K562 (cell line): ENCODE results near the gene SEC16A. TPM values are rescaled to one million over a fixed set of nuclear protein-coding genes. Genes with fewer than 3 reads are reported as not detected.

Source experiments
- ATAC-seq: fragments of 200-7000 bp; cut with Tn5 transposase; 3 replicates; pipeline ENCODE4 v1.9.1; 2020; ENCODE audit warnings: moderate library complexity
- BruUV-seq: library from RNA; stranded (reverse); fragments of 400-500 nt; replicated peaks from 2 replicates; lab custom pipeline; 2021; lab: Mats Ljungman, UMichigan
- CTCF ChIA-PET: fragments of 300-600 bp; formaldehyde crosslinking; extraction: SDS; loops from one replicate; lab custom pipeline; 2021; ENCODE audit warnings: low intra/inter-chr PET ratio; lab: Yijun Ruan, JAX
- POLR2A ChIA-PET: fragments of 300-600, 350-650 bp; sonication (Branson Sonifier 250); formaldehyde crosslinking; extraction: SDS; loops from one replicate; lab custom pipeline; 2021; ENCODE audit warnings: antibody characterized with exemption, inconsistent platforms; lab: Yijun Ruan, JAX
- DNase-seq, 4 experiments: peaks; one replicate each; pipeline versions ENCODE4 v3.0.0 to v3.0.0-alpha.2; 2011 to 2018; ENCODE audit warnings: low spot score in 3 of 4, mixed read lengths in 3 of 4; ENCODE audit errors: extremely low read depth in 1 of 4
- FAIRE-seq: peaks from 2 replicates; lab custom pipeline; 2011; peaks lifted over from hg19 to GRCh38; lab: Jason Lieb, UNC
- H2AFZ ChIP-seq: 2 replicates; pipeline ENCODE4 v1.6.0; 2011; ENCODE audit warnings: low read depth, low read length, control low read depth, inconsistent platforms
- H3K27ac ChIP-seq: fragments of 200-600 bp; 3 replicates; pipeline ENCODE4 v1.8.0; 2011; ENCODE audit warnings: low read depth, mild to moderate bottlenecking, control low read depth, inconsistent platforms, low read length, moderate library complexity, mixed read lengths; ENCODE audit errors: extremely low read depth
- H3K27me3 ChIP-seq, 2 experiments: fragments of 300-600 bp in 1 of 2; 2 replicates in 1 of 2; 3 replicates in 1 of 2; pipeline versions ENCODE4 v1.6.0 to v1.8.0; 2011; ENCODE audit warnings: inconsistent platforms in 2 of 2, low read length in 2 of 2, mild to moderate bottlenecking in 1 of 2, mixed read lengths in 1 of 2, moderate library complexity in 1 of 2; ENCODE audit not compliant: control insufficient read depth in 2 of 2, insufficient read depth in 2 of 2
- H3K36me3 ChIP-seq: fragments of 300-600 bp; 3 replicates; pipeline ENCODE4 v1.8.0; 2011; ENCODE audit warnings: mild to moderate bottlenecking, low read length, inconsistent platforms; ENCODE audit not compliant: control insufficient read depth, insufficient read depth
- H3K4me1 ChIP-seq, 2 experiments: fragments of 200-600 bp in 1 of 2; replicated peaks in 1 of 2; 2 replicates in 1 of 2; 3 replicates in 1 of 2; pipeline versions ENCODE4 v1.5.1 to v1.8.0; 2011; ENCODE audit warnings: inconsistent platforms in 2 of 2, low read length in 2 of 2, mild to moderate bottlenecking in 1 of 2, mixed read lengths in 1 of 2, moderate library complexity in 1 of 2; ENCODE audit not compliant: control insufficient read depth in 2 of 2, insufficient read depth in 2 of 2
- H3K4me2 ChIP-seq: 2 replicates; pipeline ENCODE4 v1.6.1; 2011; ENCODE audit warnings: low read length, control low read depth, inconsistent platforms, mixed read lengths; ENCODE audit not compliant: insufficient read depth
- H3K4me3 ChIP-seq: fragments of 200-600 bp; sonication (generic), shearing (Covaris generic); 2 replicates; pipeline ENCODE4 v1.5.1; 2016; ENCODE audit warnings: control low read depth, inconsistent platforms
- H3K79me2 ChIP-seq: fragments of 200-600 bp; 3 replicates; pipeline ENCODE4 v1.8.0; 2011; ENCODE audit warnings: low read length, inconsistent platforms; ENCODE audit not compliant: control insufficient read depth, insufficient read depth
- H3K9ac ChIP-seq, 2 experiments: 2 replicates each; pipeline versions ENCODE4 v1.6.0 to v1.6.1; 2011; ENCODE audit warnings: low read depth in 2 of 2, low read length in 2 of 2, control low read depth in 1 of 2, inconsistent platforms in 1 of 2, mild to moderate bottlenecking in 1 of 2, mixed read lengths in 1 of 2; ENCODE audit not compliant: insufficient read depth in 1 of 2
- H3K9me1 ChIP-seq: one replicate; pipeline ENCODE4 v1.6.0; 2011; ENCODE audit warnings: inconsistent platforms, mild to moderate bottlenecking, low read length, moderate library complexity; ENCODE audit not compliant: control insufficient read depth, insufficient read depth
- H3K9me3 ChIP-seq: replicated peaks from 2 replicates; pipeline ENCODE4 v1.5.1; 2011; ENCODE audit warnings: low read depth, low read length, inconsistent platforms; ENCODE audit not compliant: control insufficient read depth, insufficient read depth
- H4K20me1 ChIP-seq: replicated peaks from 2 replicates; pipeline ENCODE4 v1.6.1; 2011; ENCODE audit warnings: low read length, inconsistent platforms, mixed read lengths; ENCODE audit not compliant: control insufficient read depth, insufficient read depth
- HBP1 ChIP-seq: fragments of 450-650 bp; formaldehyde crosslinking; IDR thresholded peaks from 2 replicates; pipeline ENCODE4 v1.4.0; 2022; ENCODE audit warnings: missing genetic modification characterization
- NR1H2 ChIP-seq: sonication (generic); formaldehyde crosslinking; IDR thresholded peaks from 2 replicates; pipeline ENCODE4 v1.4.0; 2020; ENCODE audit warnings: mild to moderate bottlenecking, missing genetic modification reagents
- USF2 ChIP-seq: sonication (generic); formaldehyde crosslinking; IDR thresholded peaks from 2 replicates; pipeline ENCODE4 v1.5.0; 2020; ENCODE audit warnings: missing genetic modification reagents
- ZNF609 ChIP-seq: sonication (generic); formaldehyde crosslinking; IDR thresholded peaks from 2 replicates; pipeline ENCODE4 v1.8.1; 2023; ENCODE audit warnings: missing genetic modification reagents, mild to moderate bottlenecking, borderline replicate concordance
- WGBS: fragments of 100-300 bp; shearing (Covaris generic); methylation state at CpG from one replicate; pipeline ENCODE4 v1.1.6; 2016; ENCODE audit warnings: low coverage, mixed read lengths; ENCODE audit not compliant: insufficient coverage; ENCODE audit errors: missing lambda C conversion rate; 5-methylcytosine and 5-hydroxymethylcytosine counted together
- in situ Hi-C: fragments of 300-500 bp; cut with MboI; formaldehyde crosslinking; loops from 4 replicates; pipeline ENCODE4 v1.15.0; 2018; ENCODE audit warnings: inconsistent platforms, mixed read lengths
- intact Hi-C: fragments of 100-400 bp; cut with micrococcal nuclease; formaldehyde crosslinking; loops from 2 replicates; pipeline ENCODE4 v1.14.2; 2022
- polyA plus RNA-seq, 8 experiments: library from polyadenylated mRNA; depleted of rRNA in 4 of 8; stranded (reverse) in 5 of 8; unstranded in 3 of 8; fragments of >200 nt; fragmentation: Nextera tagmentation in 2 of 8; fragmentation: Illumina TruSeq in 1 of 8; extraction: Ambion mirVana in 2 of 8; extraction: Trizol in 1 of 8; gene quantifications; 2 replicates each; pipeline versions ENCODE4 v1.2.1 to v1.2.3, GENCODE V29; 2011 to 2014; ENCODE audit warnings: inconsistent platforms in 1 of 8, missing spikeins in 1 of 8
- total RNA-seq, 7 experiments: library from RNA; depleted of rRNA in 6 of 7; stranded (reverse); fragments of >200 nt in 6 of 7; fragmentation: Illumina TruSeq in 2 of 7; extraction: Trizol in 2 of 7; gene quantifications; 2 replicates each; pipeline versions ENCODE4 v1.2.1 to v1.2.3, GENCODE V29; 2011 to 2021; ENCODE audit warnings: low replicate concordance in 1 of 7
- TF ChIP-seq, protein P1 (sequence below): fragments of 450-650 bp; IDR thresholded peaks from 2 replicates; pipeline ENCODE4 v1.6.1; 2016; ENCODE audit warnings: borderline replicate concordance
- TF ChIP-seq, protein P2 (sequence below): fragments of 450-650 bp; IDR thresholded peaks from 2 replicates; pipeline ENCODE4 v1.6.1; 2018; ENCODE audit warnings: mild to moderate bottlenecking, low read depth; ENCODE audit not compliant: partially characterized antibody

SEC16A gene
- total and polyA plus RNA-seq, 9 of the 15 experiments (the other 6 are each of a cell fraction or from before 2014, with no cell fraction given) = 8.3 to 62.8 (median 14.0) TPM

DNA sequence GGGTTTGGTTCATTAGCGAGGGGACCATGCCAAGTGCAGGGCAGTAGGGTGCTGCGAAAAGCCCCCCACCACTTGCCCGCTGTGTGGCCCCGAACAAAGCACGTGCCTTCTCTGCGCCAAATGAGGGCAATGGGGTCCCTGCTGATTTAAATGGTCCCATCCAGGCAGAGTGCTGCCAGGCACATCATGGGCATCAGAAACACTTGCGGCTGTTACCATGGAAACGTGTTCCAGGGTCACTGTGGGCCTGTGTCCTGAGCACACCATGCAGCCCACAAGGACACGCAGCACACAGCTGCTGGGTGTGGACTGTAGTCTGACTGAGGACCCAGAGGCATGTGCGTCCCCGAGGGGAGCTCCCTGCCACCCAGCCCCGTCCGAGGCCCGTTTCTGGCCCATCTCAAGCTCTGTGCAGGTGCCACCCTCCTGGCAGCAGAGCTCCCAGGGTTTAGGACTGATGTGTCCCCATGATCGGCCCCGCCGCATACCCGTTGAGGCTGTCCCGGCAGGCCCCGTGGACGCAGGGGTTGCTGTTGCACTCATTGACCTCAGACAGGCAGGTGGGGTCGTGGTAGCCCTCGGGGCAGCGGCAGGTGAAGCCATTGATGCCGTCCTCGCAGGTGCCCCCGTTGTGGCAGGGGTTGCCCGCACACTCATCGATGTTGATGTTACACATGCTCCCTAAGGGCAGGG, 31.3 kb upstream of the SEC16A start (continued):
- TF ChIP-seq ZNF609 = no peak

DNA sequence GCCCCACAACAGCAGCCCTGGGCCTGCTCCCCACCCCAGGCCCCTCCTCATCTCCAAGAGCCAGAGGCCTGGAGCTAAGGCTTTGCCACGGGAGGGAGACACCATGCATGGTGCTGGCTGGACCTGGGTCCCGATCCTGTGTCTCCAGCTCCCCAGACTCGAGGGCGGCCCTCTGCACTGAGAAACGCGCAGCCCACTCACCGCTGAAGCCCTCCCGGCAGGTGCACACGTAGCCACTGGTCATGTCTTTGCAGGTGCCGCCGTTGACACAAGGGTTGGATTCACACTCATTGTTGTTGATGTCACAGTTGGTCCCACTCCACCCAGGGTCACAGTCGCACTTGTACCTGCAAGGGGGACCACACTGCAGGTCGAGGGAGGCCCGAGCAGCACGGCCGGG, 30.4 kb upstream of the SEC16A start:
- ChIA-PET CTCF (no interaction called here), POLR2A (no interaction called here)
- in situ Hi-C loops (no loop called here), intact Hi-C loops (loop anchor here (2.0 kb wide), 1 partner anchor 34 kb away; the partner anchor contains the start of gene NOTCH1)
- H3K79me2 ChIP-seq = peaks cover 7% of the 10 kb centered on the region; the same call in 1 of the 3 replicates
- no peaks in the 10 kb centered on the region for H3K27me3 ChIP-seq
- no peak overlapping the region for H3K27ac ChIP-seq
- H4K20me1 ChIP-seq = no peaks in the 10 kb centered on the region
- H3K4me2 ChIP-seq = no peak overlapping the region
- FAIRE-seq (no peak), DNase-seq (no peak), ATAC-seq (peak; percentile 15; the same call in 2 of the 3 replicates)
- H3K9ac ChIP-seq = no peak overlapping the region
- 90% methylated on average over 16 of the region's 16 CpGs for WGBS
- H2AFZ ChIP-seq = no peak overlapping the region
- H3K4me1 ChIP-seq = peaks cover 16 to 67% of the 10 kb centered on the region in 2 experiments
- H3K4me3 ChIP-seq = no peak overlapping the region
- no peaks in the 10 kb centered on the region for H3K9me3 ChIP-seq
- H3K9me1 ChIP-seq = peaks cover 6% of the 10 kb centered on the region
- peaks cover 64% of the 10 kb centered on the region; the same call in 2 of the 3 replicates for H3K36me3 ChIP-seq
- no TSS peak for BruUV-seq
- TF ChIP-seq NR1H2 (CRISPR knock-in tag) = no peak
- no peak for TF ChIP-seq HBP1
- TF ChIP-seq, protein P1, sequence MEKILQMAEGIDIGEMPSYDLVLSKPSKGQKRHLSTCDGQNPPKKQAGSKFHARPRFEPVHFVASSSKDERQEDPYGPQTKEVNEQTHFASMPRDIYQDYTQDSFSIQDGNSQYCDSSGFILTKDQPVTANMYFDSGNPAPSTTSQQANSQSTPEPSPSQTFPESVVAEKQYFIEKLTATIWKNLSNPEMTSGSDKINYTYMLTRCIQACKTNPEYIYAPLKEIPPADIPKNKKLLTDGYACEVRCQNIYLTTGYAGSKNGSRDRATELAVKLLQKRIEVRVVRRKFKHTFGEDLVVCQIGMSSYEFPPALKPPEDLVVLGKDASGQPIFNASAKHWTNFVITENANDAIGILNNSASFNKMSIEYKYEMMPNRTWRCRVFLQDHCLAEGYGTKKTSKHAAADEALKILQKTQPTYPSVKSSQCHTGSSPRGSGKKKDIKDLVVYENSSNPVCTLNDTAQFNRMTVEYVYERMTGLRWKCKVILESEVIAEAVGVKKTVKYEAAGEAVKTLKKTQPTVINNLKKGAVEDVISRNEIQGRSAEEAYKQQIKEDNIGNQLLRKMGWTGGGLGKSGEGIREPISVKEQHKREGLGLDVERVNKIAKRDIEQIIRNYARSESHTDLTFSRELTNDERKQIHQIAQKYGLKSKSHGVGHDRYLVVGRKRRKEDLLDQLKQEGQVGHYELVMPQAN = no peak
- TF ChIP-seq, protein P2, sequence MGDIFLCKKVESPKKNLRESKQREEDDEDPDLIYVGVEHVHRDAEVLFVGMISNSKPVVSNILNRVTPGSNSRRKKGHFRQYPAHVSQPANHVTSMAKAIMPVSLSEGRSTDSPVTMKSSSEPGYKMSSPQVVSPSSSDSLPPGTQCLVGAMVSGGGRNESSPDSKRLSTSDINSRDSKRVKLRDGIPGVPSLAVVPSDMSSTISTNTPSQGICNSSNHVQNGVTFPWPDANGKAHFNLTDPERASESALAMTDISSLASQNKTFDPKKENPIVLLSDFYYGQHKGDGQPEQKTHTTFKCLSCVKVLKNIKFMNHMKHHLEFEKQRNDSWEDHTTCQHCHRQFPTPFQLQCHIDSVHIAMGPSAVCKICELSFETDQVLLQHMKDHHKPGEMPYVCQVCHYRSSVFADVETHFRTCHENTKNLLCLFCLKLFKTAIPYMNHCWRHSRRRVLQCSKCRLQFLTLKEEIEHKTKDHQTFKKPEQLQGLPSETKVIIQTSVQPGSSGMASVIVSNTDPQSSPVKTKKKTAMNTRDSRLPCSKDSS = no peak
- no peak for TF ChIP-seq USF2 (CRISPR knock-in tag)
